ENCODE data around the gene RELN.

RELN gene

DNA sequence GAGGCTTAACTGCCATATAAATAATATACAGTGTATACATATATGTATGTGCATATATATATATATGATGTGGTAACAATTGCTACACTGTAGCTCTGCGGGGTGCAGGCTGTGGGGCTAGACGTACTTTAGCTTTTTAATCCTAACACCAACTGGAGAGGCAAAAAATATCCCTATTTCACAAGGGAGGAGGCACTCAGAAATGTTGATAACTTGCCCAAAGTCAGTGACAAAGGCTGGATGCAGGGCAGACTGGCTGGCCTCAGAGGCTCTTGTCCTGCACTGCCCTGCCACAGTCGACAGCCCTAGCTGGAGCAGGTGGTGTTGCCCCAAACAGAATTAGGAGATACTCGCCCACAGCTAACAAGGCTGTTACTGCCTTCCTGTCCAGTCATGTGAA, 1.5 kb upstream of the RELN start:
- POLR2A ChIA-PET = no interaction called here
- Histone ChIP-seq H3K4me3 (ENCODE audit: low read depth, low read length) (no peak overlapping the region), H3K27ac (ENCODE audit: extremely low read depth, low read depth, low read length) (no peak overlapping the region), H3K36me3 (ENCODE audit: control insufficient read depth in 2 of 2, insufficient read depth in 1 of 2, low read length in 2 of 2) (no peaks in the 10 kb centered on the region), H3K9me3 (ENCODE audit: control insufficient read depth, insufficient read depth, low read depth, low read length) (no peaks in the 10 kb centered on the region), H3K4me1 (ENCODE audit: control insufficient read depth, insufficient read depth, low read length) (no peaks in the 10 kb centered on the region)
- CTCF ChIA-PET = no interaction called here
- TF ChIP-seq ZNF596 (tag by site-specific recombination; IDR thresholded peaks at IDR 0.05) = no peak

DNA sequence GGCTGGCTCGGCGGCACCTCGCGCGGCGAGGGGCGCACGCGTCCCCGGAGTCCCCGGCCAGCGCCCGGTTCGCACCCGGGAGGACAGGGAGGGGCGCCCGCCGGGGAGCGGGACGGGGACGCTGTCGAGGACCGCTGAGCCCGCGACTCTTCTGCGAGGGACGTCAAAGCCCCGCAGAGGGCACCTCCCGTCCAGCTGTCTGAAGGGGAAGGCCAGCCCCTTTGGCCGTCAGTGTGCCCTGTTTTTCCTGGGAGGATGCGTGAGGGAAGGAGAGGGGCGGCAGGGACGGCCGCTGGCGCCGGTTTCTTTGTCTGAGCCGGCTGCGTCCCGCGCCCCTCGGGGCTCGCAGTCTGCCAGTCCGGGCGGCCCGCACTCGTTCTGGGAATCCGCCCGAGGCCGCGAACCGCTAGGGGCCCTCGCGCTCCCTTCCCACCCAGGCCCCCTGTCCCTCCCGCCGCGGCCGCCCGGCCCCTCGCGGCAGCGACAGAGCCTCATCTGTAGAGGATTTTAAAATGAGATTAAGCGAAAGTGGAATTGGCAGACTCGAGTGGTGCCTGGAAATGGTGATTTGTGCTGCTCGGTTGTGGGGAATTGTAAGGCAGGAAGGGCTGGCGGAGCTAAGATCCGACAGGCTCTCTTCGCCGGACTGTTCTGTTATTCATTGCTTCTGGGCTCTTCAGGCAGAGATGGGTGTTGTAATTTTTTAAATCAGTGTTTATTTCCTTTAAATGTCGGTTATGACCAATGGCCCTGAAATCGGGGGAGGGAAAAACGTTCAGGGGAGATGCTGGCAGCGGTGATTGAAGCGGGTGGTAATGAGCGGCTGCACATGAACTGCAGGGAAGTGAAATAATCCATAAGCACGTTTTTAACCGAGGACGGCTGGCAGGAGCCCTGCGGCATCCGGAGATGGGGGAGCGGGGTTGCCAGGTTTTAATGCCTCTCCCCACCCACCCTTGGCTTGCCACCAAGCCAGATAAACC, 618 bp upstream of the RELN start:
- ChIA-PET CTCF (interaction anchor here (0.6 kb wide), 2 partner anchors 278 to 377 kb away, joined by 3 to 4 read pairs; no protein-coding TSS in a partner anchor), POLR2A (no interaction called here)
- Histone ChIP-seq H3K27ac (ENCODE audit: extremely low read depth, low read depth, low read length) (no peak overlapping the region), H3K36me3 (ENCODE audit: control insufficient read depth in 2 of 2, insufficient read depth in 1 of 2, low read length in 2 of 2) (no peaks in the 10 kb centered on the region), H3K4me3 (ENCODE audit: low read depth, low read length) (peak overlapping the region; percentile 39), H3K4me1 (ENCODE audit: control insufficient read depth, insufficient read depth, low read length) (no peaks in the 10 kb centered on the region), H3K9me3 (ENCODE audit: control insufficient read depth, insufficient read depth, low read depth, low read length) (no peaks in the 10 kb centered on the region)
- no peak for TF ChIP-seq ZNF211 (tag by site-specific recombination; IDR thresholded peaks at IDR 0.05; ENCODE audit: low read depth)
- TF ChIP-seq HIC1 (tag by site-specific recombination; IDR thresholded peaks at IDR 0.05) = no peak
- TF ChIP-seq HOXA7 (CRISPR knock-in tag; IDR thresholded peaks at IDR 0.05; ENCODE audit: borderline replicate concordance) = no peak
- no peak for TF ChIP-seq ZNF621 (tag by site-specific recombination; IDR thresholded peaks at IDR 0.05)
- TF ChIP-seq ZNF423 (tag by site-specific recombination; IDR thresholded peaks at IDR 0.05) = no peak
- TF ChIP-seq ZEB2 (tag by site-specific recombination; IDR thresholded peaks at IDR 0.05) = no peak
- TF ChIP-seq ZNF792 (tag by site-specific recombination; IDR thresholded peaks at IDR 0.05) = no peak
- no peak for TF ChIP-seq ZNF544 (tag by site-specific recombination; IDR thresholded peaks at IDR 0.05)
- TF ChIP-seq ZNF596 (tag by site-specific recombination; IDR thresholded peaks at IDR 0.05) = no peak
- no peak for TF ChIP-seq FEZF1 (tag by site-specific recombination; IDR thresholded peaks at IDR 0.05)
- no peak for TF ChIP-seq TCF7L2 (IDR thresholded peaks at IDR 0.05; ENCODE audit: borderline replicate concordance, low read depth, low read length)
- TF ChIP-seq, protein P1, sequence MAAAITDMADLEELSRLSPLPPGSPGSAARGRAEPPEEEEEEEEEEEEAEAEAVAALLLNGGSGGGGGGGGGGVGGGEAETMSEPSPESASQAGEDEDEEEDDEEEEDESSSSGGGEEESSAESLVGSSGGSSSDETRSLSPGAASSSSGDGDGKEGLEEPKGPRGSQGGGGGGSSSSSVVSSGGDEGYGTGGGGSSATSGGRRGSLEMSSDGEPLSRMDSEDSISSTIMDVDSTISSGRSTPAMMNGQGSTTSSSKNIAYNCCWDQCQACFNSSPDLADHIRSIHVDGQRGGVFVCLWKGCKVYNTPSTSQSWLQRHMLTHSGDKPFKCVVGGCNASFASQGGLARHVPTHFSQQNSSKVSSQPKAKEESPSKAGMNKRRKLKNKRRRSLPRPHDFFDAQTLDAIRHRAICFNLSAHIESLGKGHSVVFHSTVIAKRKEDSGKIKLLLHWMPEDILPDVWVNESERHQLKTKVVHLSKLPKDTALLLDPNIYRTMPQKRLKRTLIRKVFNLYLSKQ (tag by site-specific recombination; IDR thresholded peaks at IDR 0.05; ENCODE audit: borderline replicate concordance) = no peak
- no peak for TF ChIP-seq ZNF362 (tag by site-specific recombination; IDR thresholded peaks at IDR 0.05)
- 0 out of 2 replicates have a peak, but pooled peaks have one; percentile 32 for TF ChIP-seq ZNF530 (tag by site-specific recombination; IDR thresholded peaks at IDR 0.05; ENCODE audit: low read depth)
- no peak for TF ChIP-seq ZNF121 (tag by site-specific recombination; IDR thresholded peaks at IDR 0.05)
- no peak for TF ChIP-seq ZNF354C (tag by site-specific recombination; IDR thresholded peaks at IDR 0.05; ENCODE audit: borderline replicate concordance, low read depth)
- TF ChIP-seq ZNF175 (tag by site-specific recombination; IDR thresholded peaks at IDR 0.05) = no peak
- TF ChIP-seq, protein P2, sequence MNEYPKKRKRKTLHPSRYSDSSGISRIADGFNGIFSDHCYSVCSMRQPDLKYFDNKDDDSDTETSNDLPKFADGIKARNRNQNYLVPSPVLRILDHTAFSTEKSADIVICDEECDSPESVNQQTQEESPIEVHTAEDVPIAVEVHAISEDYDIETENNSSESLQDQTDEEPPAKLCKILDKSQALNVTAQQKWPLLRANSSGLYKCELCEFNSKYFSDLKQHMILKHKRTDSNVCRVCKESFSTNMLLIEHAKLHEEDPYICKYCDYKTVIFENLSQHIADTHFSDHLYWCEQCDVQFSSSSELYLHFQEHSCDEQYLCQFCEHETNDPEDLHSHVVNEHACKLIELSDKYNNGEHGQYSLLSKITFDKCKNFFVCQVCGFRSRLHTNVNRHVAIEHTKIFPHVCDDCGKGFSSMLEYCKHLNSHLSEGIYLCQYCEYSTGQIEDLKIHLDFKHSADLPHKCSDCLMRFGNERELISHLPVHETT (tag by site-specific recombination; IDR thresholded peaks at IDR 0.05) = no peak
- no peak for TF ChIP-seq ZNF501 (tag by site-specific recombination; IDR thresholded peaks at IDR 0.05)
- TF ChIP-seq, protein P3, sequence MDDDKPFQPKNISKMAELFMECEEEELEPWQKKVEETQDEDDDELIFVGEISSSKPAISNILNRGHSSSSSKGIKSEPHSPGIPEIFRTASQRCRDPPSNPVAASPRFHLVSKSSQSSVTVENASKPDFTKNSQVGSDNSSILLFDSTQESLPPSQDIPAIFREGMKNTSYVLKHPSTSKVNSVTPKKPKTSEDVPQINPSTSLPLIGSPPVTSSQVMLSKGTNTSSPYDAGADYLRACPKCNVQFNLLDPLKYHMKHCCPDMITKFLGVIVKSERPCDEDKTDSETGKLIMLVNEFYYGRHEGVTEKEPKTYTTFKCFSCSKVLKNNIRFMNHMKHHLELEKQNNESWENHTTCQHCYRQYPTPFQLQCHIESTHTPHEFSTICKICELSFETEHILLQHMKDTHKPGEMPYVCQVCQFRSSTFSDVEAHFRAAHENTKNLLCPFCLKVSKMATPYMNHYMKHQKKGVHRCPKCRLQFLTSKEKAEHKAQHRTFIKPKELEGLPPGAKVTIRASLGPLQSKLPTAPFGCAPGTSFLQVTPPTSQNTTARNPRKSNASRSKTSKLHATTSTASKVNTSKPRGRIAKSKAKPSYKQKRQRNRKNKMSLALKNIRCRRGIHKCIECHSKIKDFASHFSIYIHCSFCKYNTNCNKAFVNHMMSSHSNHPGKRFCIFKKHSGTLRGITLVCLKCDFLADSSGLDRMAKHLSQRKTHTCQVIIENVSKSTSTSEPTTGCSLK (tag by site-specific recombination; IDR thresholded peaks at IDR 0.05) = no peak
- peak; percentile 57; the same call in 1 of the 2 replicates for TF ChIP-seq GLIS2 (tag by site-specific recombination; IDR thresholded peaks at IDR 0.05)

Measured in HEK293 (cell line).